D341Med (cell line): ENCODE measurements around the gene WDHD1.
"Not testable (repeated sequence)": the region's sequence is repeated elsewhere in the genome, so short reads cannot be mapped to it uniquely, and the experiment has no call there.

Experiments used
- DNase-seq: peaks from one replicate; pipeline ENCODE4 v3.0.0; 2012; ENCODE audit warnings: low spot score

Gene WDHD1

GRCh38 chr14:55026793-55027561 lies at the start of gene WDHD1, which contains the start of gene SOCS4:
WDHD1 (minus strand) TSS chr14:55027099; CDS start chr14:55026787, 312 bp downstream.
SOCS4 (plus strand) TSS chr14:55027236; CDS start chr14:55043042, 15,806 bp downstream.
- DNase-seq = peak; percentile 97

GRCh38 chr14:55075628-55076175 lies 48.8 kb upstream of the WDHD1 start:
- DNase-seq = no peak

GRCh38 chr14:55074662-55075061 lies 47.8 kb upstream of the WDHD1 start:
- DNase-seq = no peak

GRCh38 chr14:55073856-55074255 lies 47.0 kb upstream of the WDHD1 start:
- no peak for DNase-seq

GRCh38 chr14:55071870-55072640 lies 45.2 kb upstream of the WDHD1 start:
- DNase-seq = no peak

GRCh38 chr14:55070981-55071411 lies 44.1 kb upstream of the WDHD1 start:
- no peak for DNase-seq

GRCh38 chr14:55066223-55066622 lies 39.3 kb upstream of the WDHD1 start:
- no peak for DNase-seq

GRCh38 chr14:55065411-55065810 lies 38.5 kb upstream of the WDHD1 start:
- DNase-seq = no peak

- DNase-seq = not testable (repeated sequence)
These were observed 38.0 kb upstream of the WDHD1 start for GRCh38 chr14:55064896-55065295.

GRCh38 chr14:55062517-55063351 lies 35.8 kb upstream of the WDHD1 start:
- peak; percentile 56 for DNase-seq

- no peak for DNase-seq
These were observed 32.4 kb upstream of the WDHD1 start for GRCh38 chr14:55059333-55059732.

GRCh38 chr14:55057919-55058318 lies 31.0 kb upstream of the WDHD1 start:
- no peak for DNase-seq

GRCh38 chr14:55054098-55054497 lies 27.2 kb upstream of the WDHD1 start:
- no peak for DNase-seq

GRCh38 chr14:55053500-55053899 lies 26.6 kb upstream of the WDHD1 start:
- DNase-seq = no peak

GRCh38 chr14:55053018-55053417 lies 26.1 kb upstream of the WDHD1 start:
- no peak for DNase-seq

GRCh38 chr14:55052269-55052930 lies 25.5 kb upstream of the WDHD1 start:
- DNase-seq = no peak

GRCh38 chr14:55051423-55052268 lies 24.7 kb upstream of the WDHD1 start, which contains the start of gene MAPK1IP1L:
MAPK1IP1L (plus strand) TSS chr14:55051647; CDS start chr14:55061684, 10,037 bp downstream.
- DNase-seq = peak; percentile 98

- DNase-seq = no peak
These were observed 24.2 kb upstream of the WDHD1 start for GRCh38 chr14:55051165-55051422.

- DNase-seq = no peak
These were observed 22.1 kb upstream of the WDHD1 start for GRCh38 chr14:55048900-55049436.
